HepG2 (cell line): ENCODE measurements around the gene LRGUK. TPM values are rescaled to one million over a fixed set of nuclear protein-coding genes. Genes with fewer than 3 reads are reported as not detected.
A peak's percentile ranks its signal among the peaks of the same experiment; 100 is the strongest.

Experiments used
- ATAC-seq: fragments of 200-7000 bp; cut with Tn5 transposase; 3 replicates; pipeline ENCODE4 v1.9.1; 2020; ENCODE audit warnings: mild to moderate bottlenecking, moderate library complexity
- BruUV-seq: library from RNA; stranded (reverse); fragments of 400-500 nt; replicated peaks from 2 replicates; lab custom pipeline; 2021; lab: Mats Ljungman, UMichigan
- CTCF ChIA-PET: fragments of 300-600 bp; formaldehyde crosslinking; extraction: SDS; loops from one replicate; lab custom pipeline; 2021; ENCODE audit warnings: low total read pairs, inconsistent platforms, low intra/inter-chr PET ratio; lab: Yijun Ruan, JAX
- POLR2A ChIA-PET: fragments of 350-600 bp; sonication (Branson Sonifier 250); formaldehyde crosslinking; loops from one replicate; lab custom pipeline; 2020; ENCODE audit warnings: antibody characterized with exemption, inconsistent platforms; lab: Yijun Ruan, JAX
- DNase-seq: peaks from one replicate; pipeline ENCODE4 v3.0.0-alpha.2; 2015; ENCODE audit warnings: low spot score
- FAIRE-seq: peaks from 3 replicates; lab custom pipeline; 2011; peaks lifted over from hg19 to GRCh38; lab: Jason Lieb, UNC
- H2AFZ ChIP-seq: one replicate; pipeline ENCODE4 v1.6.1; 2011; ENCODE audit warnings: low read length, inconsistent platforms
- H3K27ac ChIP-seq: fragments of 300-600 bp; 3 replicates; pipeline ENCODE4 v1.8.0; 2011; ENCODE audit warnings: mixed run types, mild to moderate bottlenecking, mixed read lengths, low read length, inconsistent platforms; ENCODE audit not compliant: insufficient read depth; ENCODE audit errors: extremely low read length
- H3K27me3 ChIP-seq, 2 experiments: fragments of 200-600 bp in 1 of 2; 2 replicates in 1 of 2; 3 replicates in 1 of 2; pipeline versions ENCODE4 v1.6.0 to v1.8.0; 2011; ENCODE audit warnings: low read length in 2 of 2, mild to moderate bottlenecking in 2 of 2, moderate library complexity in 2 of 2, inconsistent platforms in 1 of 2; ENCODE audit not compliant: insufficient read depth in 2 of 2, control insufficient read depth in 1 of 2
- H3K36me3 ChIP-seq, 2 experiments: fragments of 200-600 bp in 1 of 2; replicated peaks in 1 of 2; 2 replicates in 1 of 2; 3 replicates in 1 of 2; pipeline versions ENCODE4 v1.5.1 to v1.8.0; 2011; ENCODE audit warnings: low read length in 2 of 2, inconsistent platforms in 1 of 2; ENCODE audit not compliant: insufficient read depth in 2 of 2, control insufficient read depth in 1 of 2
- H3K4me1 ChIP-seq: 2 replicates; pipeline ENCODE4 v1.5.1; 2012; ENCODE audit warnings: low read length, inconsistent platforms; ENCODE audit not compliant: insufficient read depth
- H3K4me2 ChIP-seq: 2 replicates; pipeline ENCODE4 v1.6.0; 2011; ENCODE audit warnings: low read depth, low read length, inconsistent platforms
- H3K4me3 ChIP-seq, 3 experiments: fragments of 200-600 bp in 1 of 3; sonication (generic), shearing (Covaris generic) in 1 of 3; replicated peaks in 1 of 3; 2 replicates each; pipeline ENCODE4 v1.5.1; 2011 to 2016; ENCODE audit warnings: low read length in 3 of 3, inconsistent platforms in 2 of 3, low read depth in 2 of 3, mild to moderate bottlenecking in 2 of 3, control low read depth in 1 of 3, mixed read lengths in 1 of 3; ENCODE audit not compliant: insufficient read depth in 1 of 3
- H3K79me2 ChIP-seq: one replicate; pipeline ENCODE4 v1.6.1; 2011; ENCODE audit warnings: low read length, inconsistent platforms; ENCODE audit not compliant: insufficient read depth
- H3K9ac ChIP-seq: 2 replicates; pipeline ENCODE4 v1.6.0; 2011; ENCODE audit warnings: mild to moderate bottlenecking, low read depth, low read length, inconsistent platforms; ENCODE audit not compliant: insufficient read depth
- H3K9me3 ChIP-seq: 2 replicates; pipeline ENCODE4 v1.5.1; 2012; ENCODE audit warnings: mild to moderate bottlenecking, low read length
- H4K20me1 ChIP-seq: 2 replicates; pipeline ENCODE4 v1.6.0; 2011; ENCODE audit warnings: inconsistent platforms, mild to moderate bottlenecking, low read length, moderate library complexity; ENCODE audit not compliant: insufficient read depth
- ATF1 ChIP-seq: IDR thresholded peaks from 2 replicates; pipeline ENCODE4 v1.6.1; 2016; ENCODE audit warnings: mild to moderate bottlenecking, control low read depth
- BCL6 ChIP-seq: IDR thresholded peaks from 2 replicates; pipeline ENCODE4 v1.6.1; 2016; ENCODE audit warnings: missing genetic modification reagents, missing compliant biosample characterization
- CREM ChIP-seq, 2 experiments: sonication (generic) in 1 of 2; formaldehyde crosslinking in 1 of 2; IDR thresholded peaks; 2 replicates each; pipeline versions ENCODE4 v1.4.0 to v1.6.1; 2016 to 2020; ENCODE audit warnings: antibody characterized with exemption in 1 of 2, mild to moderate bottlenecking in 1 of 2, missing genetic modification reagents in 1 of 2
- FOXA1 ChIP-seq, 2 experiments: fragments of 450-650 bp in 1 of 2; sonication (generic) in 1 of 2; formaldehyde crosslinking in 1 of 2; IDR thresholded peaks; 2 replicates each; pipeline versions ENCODE4 v1.4.0 to v1.6.1; 2016 to 2020; ENCODE audit warnings: missing genetic modification reagents in 1 of 2
- FOXA3 ChIP-seq: IDR thresholded peaks from 2 replicates; pipeline ENCODE4 v1.6.1; 2016; ENCODE audit warnings: missing genetic modification reagents, missing compliant biosample characterization
- GABPB1 ChIP-seq: IDR thresholded peaks from 2 replicates; pipeline ENCODE4 v1.6.1; 2016; ENCODE audit warnings: mild to moderate bottlenecking, missing genetic modification reagents, moderate library complexity, missing compliant biosample characterization
- HNF1B ChIP-seq: sonication (generic); formaldehyde crosslinking; IDR thresholded peaks from 2 replicates; pipeline ENCODE4 v1.5.1; 2020; ENCODE audit warnings: mild to moderate bottlenecking, moderate library complexity, missing genetic modification reagents
- MXI1 ChIP-seq: IDR thresholded peaks from 3 replicates; pipeline ENCODE4 v1.6.1; 2012; ENCODE audit warnings: low read depth, low read length, inconsistent platforms, borderline replicate concordance
- PCBP1 ChIP-seq: fragments of 200-400 bp; formaldehyde crosslinking; IDR thresholded peaks from 2 replicates; pipeline ENCODE4 v1.6.1; 2017; ENCODE audit warnings: mild to moderate bottlenecking, low read depth, low read length, borderline replicate concordance
- RAD21 ChIP-seq: fragments of 450-650 bp; formaldehyde crosslinking; IDR thresholded peaks from 2 replicates; pipeline ENCODE4 v1.5.0; 2020; ENCODE audit warnings: mild to moderate bottlenecking
- SOX6 ChIP-seq, 2 experiments: fragments of 450-650 bp in 1 of 2; sonication (generic) in 1 of 2; formaldehyde crosslinking in 1 of 2; IDR thresholded peaks; 2 replicates each; pipeline versions ENCODE4 v1.4.0 to v1.6.1; 2017 to 2020; ENCODE audit warnings: antibody characterized with exemption in 1 of 2, mild to moderate bottlenecking in 1 of 2, missing genetic modification reagents in 1 of 2
- YY1 ChIP-seq: IDR thresholded peaks from 2 replicates; pipeline ENCODE4 v1.6.1; 2011; ENCODE audit warnings: low read length, low read depth, moderate library complexity, mild to moderate bottlenecking; ENCODE audit not compliant: insufficient read depth, insufficient replicate concordance
- ZGPAT ChIP-seq: IDR thresholded peaks from 2 replicates; pipeline ENCODE4 v1.6.1; 2016; ENCODE audit warnings: mild to moderate bottlenecking
- ZKSCAN1 ChIP-seq: fragments of 150-350 bp; IDR thresholded peaks from 2 replicates; pipeline ENCODE4 v1.6.1; 2014; ENCODE audit warnings: low read length
- ZNF224 ChIP-seq: sonication (generic); formaldehyde crosslinking; IDR thresholded peaks from 2 replicates; pipeline ENCODE4 v1.5.0; 2020; ENCODE audit warnings: mild to moderate bottlenecking, missing genetic modification reagents
- ZNF292 ChIP-seq: sonication (generic); formaldehyde crosslinking; IDR thresholded peaks from 2 replicates; pipeline ENCODE4 v1.8.1; 2022; ENCODE audit warnings: mild to moderate bottlenecking, low read depth, missing genetic modification reagents, borderline replicate concordance
- ZNF414 ChIP-seq: sonication (generic); formaldehyde crosslinking; IDR thresholded peaks from 2 replicates; pipeline ENCODE4 v1.5.0; 2020; ENCODE audit warnings: missing genetic modification reagents
- ZNF589 ChIP-seq: sonication (generic); formaldehyde crosslinking; conservative IDR thresholded peaks from 2 replicates; pipeline ENCODE4 v1.8.0; 2022; ENCODE audit warnings: mild to moderate bottlenecking, moderate library complexity, missing genetic modification reagents
- ZNF605 ChIP-seq: sonication (generic); formaldehyde crosslinking; IDR thresholded peaks from 2 replicates; pipeline ENCODE4 v1.8.0; 2022; ENCODE audit warnings: mild to moderate bottlenecking, missing genetic modification reagents
- ZNF788 ChIP-seq: sonication (generic); formaldehyde crosslinking; IDR thresholded peaks from 2 replicates; pipeline ENCODE4 v1.5.0; 2020; ENCODE audit warnings: mild to moderate bottlenecking, missing genetic modification reagents, borderline replicate concordance
- WGBS: methylation state at CpG from one replicate; pipeline ENCODE4 v1.1.6; 2017; ENCODE audit warnings: low lambda C conversion rate; 5-methylcytosine and 5-hydroxymethylcytosine counted together
- in situ Hi-C: cut with HindIII; loops from 2 replicates; pipeline ENCODE4 v1.10.0; 2017; ENCODE audit warnings: low pct_unique_long_range_greater_than_20kb; ENCODE audit not compliant: extremely low pct_ligation_motif_present
- intact Hi-C: fragments of 100-400 bp; cut with micrococcal nuclease; formaldehyde crosslinking; loops from one replicate; pipeline ENCODE4 v1.10.0; 2022; ENCODE audit not compliant: unreplicated experiment
- polyA plus RNA-seq, 8 experiments: library from polyadenylated mRNA; depleted of rRNA in 3 of 8; stranded (reverse) in 7 of 8; unstranded in 1 of 8; fragments of >200 nt; fragmentation: Illumina TruSeq in 4 of 8; extraction: Trizol in 4 of 8; gene quantifications; 2 replicates each; pipeline versions ENCODE4 v1.2.1 to v1.2.3, GENCODE V29; 2011 to 2016; ENCODE audit warnings: low read depth in 4 of 8, missing spikeins in 1 of 8, mixed read lengths in 1 of 8; ENCODE audit not compliant: insufficient read depth in 1 of 8
- total RNA-seq, 5 experiments: library from RNA; depleted of rRNA; stranded (reverse); fragments of >200 nt; fragmentation: Illumina TruSeq; extraction: Trizol; gene quantifications; 2 replicates each; pipeline ENCODE4 v1.2.3, GENCODE V29; 2016; ENCODE audit warnings: low read depth in 1 of 5

The LRGUK gene
- total and polyA plus RNA-seq, 2 of the 13 experiments (the other 11 are each of a cell fraction or from before 2014, with no cell fraction given), result 0.18 to 0.20 TPM

GRCh38 chr7:134293002-134293740 lies 166.0 kb downstream of the LRGUK start:
- peak; percentile 99 for ATAC-seq
- H4K20me1 ChIP-seq, result no peaks in the 10 kb centered on the region
- DNase-seq, result peak; percentile 95
- in situ Hi-C loops, result no loop called here
- no peak overlapping the region for H2AFZ ChIP-seq
- H3K9me3 ChIP-seq, result no peaks in the 10 kb centered on the region
- no peaks in the 10 kb centered on the region for H3K27me3 ChIP-seq
- 36% methylated on average over 12 of the region's 12 CpGs for WGBS
- FAIRE-seq, result peak; percentile 96
- peaks cover 2 to 18% of the 10 kb centered on the region in 2 experiments; a peak in 4 of 5 replicates for H3K36me3 ChIP-seq
- intact Hi-C loops, result loop anchor here (1.0 kb wide), 1 partner anchor 23 kb away; the partner anchor contains the start of gene SLC35B4
- H3K9ac ChIP-seq, result no peak overlapping the region
- peak overlapping the region; percentile 51 for H3K4me2 ChIP-seq
- H3K79me2 ChIP-seq, result no peaks in the 10 kb centered on the region
- POLR2A ChIA-PET, result interaction anchor here (1.8 kb wide), 1 partner anchor 24 kb away, joined by 13 read pairs; the partner anchor contains the start of gene SLC35B4
- peak overlapping the region; percentile 62 for H3K27ac ChIP-seq
- BruUV-seq, result no TSS peak
- H3K4me1 ChIP-seq, result peaks cover 19% of the 10 kb centered on the region
- CTCF ChIA-PET, result no interaction called here
- no peak overlapping the region for H3K4me3 ChIP-seq
- TF ChIP-seq ZNF605 (CRISPR knock-in tag), result peak; percentile 58; the same call in 1 of the 2 replicates
- TF ChIP-seq ZNF589, result no peak
- no peak for TF ChIP-seq PCBP1
- TF ChIP-seq MXI1, result peak; percentile 39; the same call in 1 of the 3 replicates
- 0 out of 2 replicates have a peak, but pooled peaks have one; percentile 42 for TF ChIP-seq BCL6 (CRISPR knock-in tag)
- TF ChIP-seq ZNF224 (CRISPR knock-in tag), result no peak
- no peak for TF ChIP-seq SOX6 (IDR thresholded peaks at IDR 0.05)
- TF ChIP-seq SOX6 (CRISPR knock-in tag; IDR thresholded peaks at IDR 0.05), result peak; percentile 92
- no peak for TF ChIP-seq ATF1 (CRISPR knock-in tag)
- TF ChIP-seq FOXA1 (IDR thresholded peaks at IDR 0.05), result peak; percentile 82
- TF ChIP-seq FOXA1 (CRISPR knock-in tag; IDR thresholded peaks at IDR 0.05), result peak; percentile 84
- 0 out of 2 replicates have a peak, but pooled peaks have one; percentile 8 for TF ChIP-seq GABPB1
- peak; percentile 57; the same call in 1 of the 2 replicates for TF ChIP-seq ZKSCAN1
- no peak for TF ChIP-seq ZNF414 (CRISPR knock-in tag)
- peak; percentile 85 for TF ChIP-seq FOXA3 (CRISPR knock-in tag)
- TF ChIP-seq ZGPAT, result peak; percentile 48; the same call in 1 of the 2 replicates
- no peak for TF ChIP-seq HNF1B
- peak; percentile 44; the same call in 1 of the 2 replicates for TF ChIP-seq CREM (IDR thresholded peaks at IDR 0.05)
- TF ChIP-seq CREM (CRISPR knock-in tag; IDR thresholded peaks at IDR 0.05), result no peak
- TF ChIP-seq YY1, result no peak
- TF ChIP-seq RAD21 (CRISPR knock-in tag), result 0 out of 2 replicates have a peak, but pooled peaks have one; percentile 36
- 0 out of 2 replicates have a peak, but pooled peaks have one; percentile 48 for TF ChIP-seq ZNF788 (CRISPR knock-in tag)
- peak; percentile 90; the same call in 1 of the 2 replicates for TF ChIP-seq ZNF292 (CRISPR knock-in tag)
